Transverse colon (tissue), 4 donors: Measurements from ENCODE around the gene UBE2E2.

Source experiments
- EP300 ChIP-seq: sonication (generic); formaldehyde crosslinking; IDR thresholded peaks from one replicate; pipeline ENCODE4 v1.6.1; 2017; ENCODE audit warnings: antibody characterized with exemption, low read depth
- POLR2A ChIP-seq: fragments of 450-650 bp; IDR thresholded peaks from one replicate; pipeline ENCODE4 v1.6.1; 2016; ENCODE audit warnings: antibody characterized with exemption, mild to moderate bottlenecking, moderate library complexity
- POLR2AphosphoS5 ChIP-seq, 3 donors: sonication (generic); formaldehyde crosslinking; IDR thresholded peaks; one replicate each; pipeline ENCODE4 v1.6.1; 2016; ENCODE audit warnings: antibody characterized with exemption in 3 of 3
- TF ChIP-seq, protein P1 (sequence below), 5 experiments: fragments of 200-600 bp in 3 of 5; fragments of 450-650 bp in 2 of 5; sonication (generic) in 3 of 5; IDR thresholded peaks; 1 replicate in 2 of 5; 2 replicates in 3 of 5; pipeline ENCODE4 v1.5.1; 2016 to 2017; ENCODE audit warnings: antibody characterized with exemption in 5 of 5, inconsistent platforms in 3 of 5, mild to moderate bottlenecking in 2 of 5, moderate library complexity in 1 of 5

DNA sequence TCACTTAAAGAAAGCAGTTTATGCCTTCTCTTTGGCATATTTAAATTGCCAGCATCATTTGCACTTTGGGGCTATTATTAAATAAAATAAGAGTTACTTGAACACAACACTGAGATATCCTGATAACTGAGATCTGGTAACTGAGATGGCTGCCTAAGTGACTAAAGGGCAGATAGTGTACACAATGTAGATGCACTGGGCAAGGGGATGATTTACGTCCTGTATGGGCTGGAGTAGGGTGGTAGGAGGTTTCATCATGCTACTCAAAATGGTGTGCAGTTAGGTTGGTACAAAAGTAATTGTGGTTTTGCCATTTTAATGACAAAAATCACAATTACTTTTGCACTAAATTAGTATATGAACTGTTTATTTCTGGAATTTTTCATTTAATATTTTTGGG is 196.1 kb downstream of the UBE2E2 start:
- no peak for TF ChIP-seq POLR2A
- no peak for TF ChIP-seq POLR2AphosphoS5 (IDR thresholded peaks at IDR 0.05)
- TF ChIP-seq, protein P1, sequence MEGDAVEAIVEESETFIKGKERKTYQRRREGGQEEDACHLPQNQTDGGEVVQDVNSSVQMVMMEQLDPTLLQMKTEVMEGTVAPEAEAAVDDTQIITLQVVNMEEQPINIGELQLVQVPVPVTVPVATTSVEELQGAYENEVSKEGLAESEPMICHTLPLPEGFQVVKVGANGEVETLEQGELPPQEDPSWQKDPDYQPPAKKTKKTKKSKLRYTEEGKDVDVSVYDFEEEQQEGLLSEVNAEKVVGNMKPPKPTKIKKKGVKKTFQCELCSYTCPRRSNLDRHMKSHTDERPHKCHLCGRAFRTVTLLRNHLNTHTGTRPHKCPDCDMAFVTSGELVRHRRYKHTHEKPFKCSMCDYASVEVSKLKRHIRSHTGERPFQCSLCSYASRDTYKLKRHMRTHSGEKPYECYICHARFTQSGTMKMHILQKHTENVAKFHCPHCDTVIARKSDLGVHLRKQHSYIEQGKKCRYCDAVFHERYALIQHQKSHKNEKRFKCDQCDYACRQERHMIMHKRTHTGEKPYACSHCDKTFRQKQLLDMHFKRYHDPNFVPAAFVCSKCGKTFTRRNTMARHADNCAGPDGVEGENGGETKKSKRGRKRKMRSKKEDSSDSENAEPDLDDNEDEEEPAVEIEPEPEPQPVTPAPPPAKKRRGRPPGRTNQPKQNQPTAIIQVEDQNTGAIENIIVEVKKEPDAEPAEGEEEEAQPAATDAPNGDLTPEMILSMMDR (IDR thresholded peaks at IDR 0.05) = no peak
- TF ChIP-seq EP300 = no peak
